Measurements from ENCODE around the gene APPL2.
"Not testable (repeated sequence)": the region's sequence is repeated elsewhere in the genome, so short reads cannot be mapped to it uniquely, and the experiment has no call there.

Gene APPL2

GRCh38 chr12:105235732-105236476 is at the start of gene APPL2:
Gene APPL2 (minus strand): TSS chr12:105236174. CDS start chr12:105236012, 162 bp downstream.
- FAIRE-seq: no peak

GRCh38 chr12:105285378-105285777 is 49.4 kb upstream of the APPL2 start:
- no peak for FAIRE-seq

- FAIRE-seq: no peak
Observed at GRCh38 chr12:105281694-105282049, 45.7 kb upstream of the APPL2 start.

GRCh38 chr12:105280966-105281693 is 45.2 kb upstream of the APPL2 start:
- no peak for FAIRE-seq

GRCh38 chr12:105279460-105280056 is 43.6 kb upstream of the APPL2 start:
- no peak for FAIRE-seq

GRCh38 chr12:105278043-105278697 is 42.2 kb upstream of the APPL2 start:
- no peak for FAIRE-seq

GRCh38 chr12:105275997-105276733 is 40.2 kb upstream of the APPL2 start:
- no peak for FAIRE-seq

- no peak for FAIRE-seq
Observed at GRCh38 chr12:105274571-105274970, 38.6 kb upstream of the APPL2 start.

- FAIRE-seq: no peak
Observed at GRCh38 chr12:105273601-105274000, 37.6 kb upstream of the APPL2 start.

GRCh38 chr12:105272814-105273416 is 36.9 kb upstream of the APPL2 start:
- FAIRE-seq: no peak

GRCh38 chr12:105272152-105272551 is 36.2 kb upstream of the APPL2 start:
- no peak for FAIRE-seq

- no peak for FAIRE-seq
Observed at GRCh38 chr12:105271364-105271763, 35.4 kb upstream of the APPL2 start.

- no peak for FAIRE-seq
Observed at GRCh38 chr12:105270671-105271255, 34.8 kb upstream of the APPL2 start.

- FAIRE-seq: no peak
Observed at GRCh38 chr12:105267711-105268110, 31.7 kb upstream of the APPL2 start.

GRCh38 chr12:105264771-105265170 is 28.8 kb upstream of the APPL2 start:
- FAIRE-seq: no peak

- no peak for FAIRE-seq
Observed at GRCh38 chr12:105262461-105263184, 26.6 kb upstream of the APPL2 start.

GRCh38 chr12:105261010-105261409 is 25.0 kb upstream of the APPL2 start:
- no peak for FAIRE-seq

GRCh38 chr12:105259226-105259625 is 23.3 kb upstream of the APPL2 start:
- no peak for FAIRE-seq

GRCh38 chr12:105257321-105257728 is 21.4 kb upstream of the APPL2 start:
- no peak for FAIRE-seq

GRCh38 chr12:105256921-105257320 is 20.9 kb upstream of the APPL2 start:
- FAIRE-seq: no peak

GRCh38 chr12:105256431-105256830 is 20.5 kb upstream of the APPL2 start:
- FAIRE-seq: not testable (repeated sequence)

All from endometrium (tissue), 2 donors.